IPS-18c (cell line): Measurements from ENCODE around the gene SPON1.
"Not testable (repeated sequence)": the region's sequence is repeated elsewhere in the genome, so short reads cannot be mapped to it uniquely, and the experiment has no call there.

Source experiments
- H3K4me3 ChIP-seq: 2 replicates; pipeline ENCODE4 v1.7.0; 2013; ENCODE audit warnings: low read depth, mild to moderate bottlenecking, low read length, moderate library complexity; ENCODE audit not compliant: insufficient read depth
- H3K9me3 ChIP-seq: one replicate; pipeline ENCODE4 v1.6.1; 2013; ENCODE audit warnings: mild to moderate bottlenecking, low read length, moderate library complexity; ENCODE audit not compliant: control insufficient read depth, insufficient read depth

SPON1 gene

DNA sequence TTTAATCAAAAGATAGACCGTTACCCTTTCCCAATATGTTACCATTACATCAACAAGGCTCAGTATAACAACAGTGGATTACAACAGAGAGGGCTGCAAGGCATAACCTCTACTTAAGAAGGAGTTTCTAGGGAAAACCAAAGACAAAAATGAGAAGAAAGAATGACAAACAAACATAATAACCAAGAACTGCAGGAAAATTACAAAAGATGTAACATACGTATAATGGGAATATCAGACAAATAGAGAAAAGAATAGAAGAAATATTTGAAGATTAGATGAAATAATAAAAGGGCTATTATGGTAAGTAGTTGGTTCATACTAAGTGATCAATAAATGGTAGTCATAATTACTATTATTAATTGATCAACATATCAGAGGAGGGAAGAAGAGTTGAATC is 39.1 kb downstream of the SPON1 start:
- H3K4me3 ChIP-seq: no peak overlapping the region
- H3K9me3 ChIP-seq: no peaks in the 10 kb centered on the region

GRCh38 chr11:14007566-14007965 is 45.0 kb downstream of the SPON1 start:
- Histone ChIP-seq H3K9me3 (no peaks in the 10 kb centered on the region), H3K4me3 (no peak overlapping the region)

DNA sequence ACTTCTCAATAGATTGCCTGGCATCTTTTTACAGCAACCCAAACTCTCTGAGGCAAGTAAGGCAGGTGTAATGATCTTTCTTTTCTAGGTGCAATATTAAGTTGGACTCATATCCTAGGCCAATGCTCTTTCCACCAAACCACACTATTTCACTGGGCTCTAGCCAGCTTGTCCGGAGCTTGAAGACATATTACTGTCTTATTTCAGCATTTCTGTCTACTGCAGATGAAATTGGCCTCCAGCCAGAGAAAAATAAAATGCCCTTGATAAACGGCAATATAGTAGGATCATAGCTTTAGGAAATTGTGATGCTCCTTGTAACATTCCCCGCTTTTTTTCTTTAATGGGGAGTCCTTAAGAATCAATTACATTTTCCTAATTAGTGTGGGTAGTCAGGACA is 48.1 kb downstream of the SPON1 start:
- Histone ChIP-seq H3K9me3 (no peaks in the 10 kb centered on the region), H3K4me3 (no peak overlapping the region)

- no peak overlapping the region for H3K4me3 ChIP-seq
- H3K9me3 ChIP-seq: no peaks in the 10 kb centered on the region
These were observed 50.3 kb downstream of the SPON1 start for GRCh38 chr11:14012846-14013245.

GRCh38 chr11:14015711-14016110 is 53.2 kb downstream of the SPON1 start:
- no peak overlapping the region for H3K4me3 ChIP-seq

DNA sequence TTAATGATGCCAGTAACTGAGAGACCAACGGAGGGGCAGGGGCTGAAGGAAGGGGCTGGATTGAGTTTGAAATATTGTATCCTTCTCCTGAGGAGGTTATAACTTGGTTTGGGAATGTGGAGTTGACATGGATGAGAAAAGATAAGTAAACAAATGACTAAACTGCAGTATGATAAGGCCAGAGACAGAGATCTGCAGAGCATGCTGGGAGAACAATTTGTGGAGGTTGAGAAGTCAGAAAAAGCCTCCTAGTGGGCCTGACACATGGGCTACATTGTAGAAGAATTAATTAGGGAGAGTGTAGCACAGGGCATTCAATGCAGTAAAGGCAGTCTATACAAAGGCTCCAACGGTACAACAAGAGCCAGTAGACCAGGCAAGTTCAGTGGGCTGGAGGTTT is 55.9 kb downstream of the SPON1 start:
- no peak overlapping the region for H3K4me3 ChIP-seq
- no peaks in the 10 kb centered on the region for H3K9me3 ChIP-seq

More at GRCh38 chr11:14015711-14016110, 53.2 kb downstream of the SPON1 start:
- H3K9me3 ChIP-seq: no peaks in the 10 kb centered on the region

GRCh38 chr11:14021738-14022137 is 59.2 kb downstream of the SPON1 start:
- H3K4me3 ChIP-seq: no peak overlapping the region
- H3K9me3 ChIP-seq: no peaks in the 10 kb centered on the region

DNA sequence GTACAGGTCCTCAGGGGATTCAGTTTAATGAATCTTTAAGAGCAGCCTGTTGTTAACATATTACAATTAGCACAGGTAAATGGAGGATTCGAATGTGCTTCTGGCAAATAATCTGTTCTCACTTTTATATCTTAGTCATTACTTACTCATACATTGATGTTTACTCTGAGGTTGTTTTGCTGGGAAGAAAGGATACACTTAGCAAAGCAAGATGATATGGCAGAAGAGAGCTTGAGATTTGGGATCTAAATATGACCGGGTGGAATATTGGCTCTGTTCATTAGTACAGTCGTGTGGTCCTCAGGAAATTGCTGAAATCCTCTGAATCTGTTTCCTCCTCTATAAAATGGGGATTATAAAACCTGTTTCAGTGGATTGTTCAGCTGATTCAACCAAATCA is 59.7 kb downstream of the SPON1 start:
- no peak overlapping the region for H3K4me3 ChIP-seq

GRCh38 chr11:14022821-14023220 is 60.3 kb downstream of the SPON1 start:
- Histone ChIP-seq H3K9me3 (no peaks in the 10 kb centered on the region), H3K4me3 (no peak overlapping the region)

More for the DNA sequence above, 59.7 kb downstream of the SPON1 start:
- H3K9me3 ChIP-seq: no peaks in the 10 kb centered on the region

- Histone ChIP-seq H3K4me3 (no peak overlapping the region), H3K9me3 (no peaks in the 10 kb centered on the region)
These were observed 64.4 kb downstream of the SPON1 start for GRCh38 chr11:14026961-14027360.

- no peak overlapping the region for H3K4me3 ChIP-seq
- H3K9me3 ChIP-seq: no peaks in the 10 kb centered on the region
These were observed 65.0 kb downstream of the SPON1 start for GRCh38 chr11:14027525-14027924.

GRCh38 chr11:14029440-14029839 is 66.9 kb downstream of the SPON1 start:
- Histone ChIP-seq H3K4me3 (no peak overlapping the region), H3K9me3 (no peaks in the 10 kb centered on the region)

- Histone ChIP-seq H3K4me3 (no peak overlapping the region), H3K9me3 (no peaks in the 10 kb centered on the region)
These were observed 67.7 kb downstream of the SPON1 start for GRCh38 chr11:14029971-14030920.

DNA sequence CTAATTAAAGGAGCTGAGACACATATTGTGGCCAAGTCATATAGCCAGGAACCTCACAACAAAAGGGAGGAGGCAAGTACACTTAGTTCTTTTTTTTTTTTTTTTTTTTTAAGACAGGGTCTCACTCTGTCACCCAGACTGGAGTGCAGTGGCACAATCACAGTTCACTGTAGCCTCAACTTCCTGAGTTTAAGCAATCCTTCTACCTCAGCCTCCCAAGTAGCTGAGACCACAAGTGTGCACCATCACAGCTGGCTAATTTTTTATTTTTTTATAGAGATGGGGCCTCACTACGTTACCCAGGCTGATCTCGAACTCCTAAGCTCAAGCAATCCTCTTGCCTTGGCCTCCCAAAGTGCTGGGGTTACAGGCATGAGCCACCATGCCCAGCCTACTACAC is 73.0 kb downstream of the SPON1 start:
- H3K4me3 ChIP-seq, H3K9me3 ChIP-seq: not testable (repeated sequence)

DNA sequence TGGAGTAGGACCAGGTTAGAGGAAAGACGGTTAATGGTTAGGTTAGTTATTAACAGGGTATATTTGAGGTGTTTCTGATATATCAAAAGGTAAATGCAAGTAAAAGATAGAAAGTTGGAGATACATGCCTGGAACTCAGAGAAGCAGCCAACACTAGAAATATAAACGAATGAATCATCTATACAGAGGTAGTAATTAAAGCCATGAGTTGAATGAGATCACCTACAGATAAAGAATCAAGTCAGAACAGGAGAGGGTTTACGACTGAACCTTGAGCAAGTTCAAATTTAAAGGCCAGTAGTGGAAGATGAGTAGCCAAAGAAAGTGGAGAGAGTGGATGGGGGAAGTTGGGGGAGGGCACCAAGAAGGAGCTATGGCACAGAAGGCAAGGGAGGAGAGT is 73.9 kb downstream of the SPON1 start:
- H3K4me3 ChIP-seq: no peak overlapping the region
- H3K9me3 ChIP-seq: no peaks in the 10 kb centered on the region

DNA sequence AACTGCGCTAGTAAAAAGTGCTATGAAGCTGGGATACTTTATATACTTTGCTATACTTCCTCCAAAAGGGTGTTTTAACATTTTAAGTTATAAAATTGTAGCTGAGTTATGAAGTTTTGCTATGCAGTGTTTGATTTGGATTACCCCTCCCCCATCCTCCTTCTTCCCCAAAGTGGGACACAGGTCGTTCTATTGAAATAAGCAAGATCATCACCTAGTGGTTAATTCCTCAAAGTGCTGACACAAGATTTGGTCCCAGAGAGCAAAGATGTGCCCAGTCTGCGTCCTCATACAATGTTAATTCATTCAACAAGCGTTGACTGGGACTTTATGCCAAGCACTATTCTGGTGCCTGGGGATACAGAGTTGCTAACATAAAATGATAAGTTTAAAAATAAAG is 78.5 kb downstream of the SPON1 start:
- Histone ChIP-seq H3K4me3 (no peak overlapping the region), H3K9me3 (no peaks in the 10 kb centered on the region)

DNA sequence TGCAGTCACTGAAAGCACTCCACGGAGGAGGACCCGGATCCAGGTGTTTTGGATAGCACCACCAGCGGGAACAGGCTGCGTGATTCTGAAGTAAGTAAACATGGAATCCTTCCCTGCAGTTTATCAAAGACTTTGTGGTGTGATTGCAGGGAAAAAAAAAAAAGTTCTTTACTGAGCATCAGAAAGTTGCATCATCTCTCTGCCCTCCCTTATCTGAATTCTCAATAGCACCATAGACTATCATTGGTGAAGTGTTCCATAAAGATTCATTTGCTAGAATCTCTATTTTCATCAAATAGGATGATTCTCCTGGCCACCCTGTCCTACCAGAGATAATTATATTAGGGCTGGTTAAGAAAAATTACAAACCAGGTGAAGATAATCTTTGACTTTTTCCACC is 79.0 kb downstream of the SPON1 start:
- Histone ChIP-seq H3K4me3 (no peak overlapping the region), H3K9me3 (no peaks in the 10 kb centered on the region)

DNA sequence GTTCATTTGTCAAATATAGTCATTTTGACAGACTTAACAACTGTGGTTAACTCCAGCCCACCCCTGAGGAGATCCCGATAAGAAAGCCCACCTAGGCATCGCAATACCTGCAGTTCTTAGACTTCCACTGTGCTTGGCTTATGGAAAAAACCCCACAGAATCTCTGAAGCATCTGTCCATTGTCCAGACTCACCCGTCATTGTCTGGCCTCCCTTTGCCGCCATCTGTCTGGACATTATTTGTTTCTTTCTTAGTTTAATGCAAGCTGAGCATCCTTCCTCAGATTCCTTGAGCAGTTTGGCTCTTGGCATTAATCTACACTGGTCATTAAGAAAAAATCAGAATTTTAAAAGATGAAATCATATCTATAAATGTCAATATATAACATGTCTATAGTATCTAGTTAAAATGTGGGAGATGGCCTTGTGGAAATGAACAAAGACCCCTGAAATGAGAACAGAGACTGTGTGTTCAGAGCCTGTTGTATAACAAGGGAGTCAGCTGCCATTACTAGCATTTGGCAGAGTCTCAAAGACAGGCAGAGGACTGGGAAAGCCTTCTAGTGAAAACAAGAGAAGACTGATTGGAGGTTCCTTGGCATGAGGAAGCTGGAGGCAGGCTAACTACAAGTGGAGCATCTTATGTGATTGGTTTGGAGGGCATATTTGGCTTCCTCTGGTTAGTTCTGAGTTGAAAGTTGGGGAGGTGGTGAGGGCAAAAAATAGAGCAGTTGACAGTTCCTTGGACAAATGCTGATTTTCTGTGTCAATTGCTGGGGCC is 80.4 kb downstream of the SPON1 start:
- no peak overlapping the region for H3K4me3 ChIP-seq

More for the DNA sequence above, 80.4 kb downstream of the SPON1 start:
- no peaks in the 10 kb centered on the region for H3K9me3 ChIP-seq
